GM12865 (cell line): ENCODE measurements around the gene XXYLT1.

Experiments
- DNase-seq: peaks from one replicate; pipeline ENCODE4 v3.0.0; 2010; ENCODE audit warnings: low read depth
- H3K4me3 ChIP-seq: 2 replicates; pipeline ENCODE4 v1.5.1; 2011; ENCODE audit warnings: mild to moderate bottlenecking, low read depth, low read length, control low read depth
- TF ChIP-seq, protein P1 (sequence below): IDR thresholded peaks from 2 replicates; pipeline ENCODE4 v1.5.1; 2011; ENCODE audit warnings: low read length, control low read depth, low read depth, inconsistent platforms; ENCODE audit not compliant: insufficient read depth; ENCODE audit errors: missing control alignments

The XXYLT1 gene

DNA sequence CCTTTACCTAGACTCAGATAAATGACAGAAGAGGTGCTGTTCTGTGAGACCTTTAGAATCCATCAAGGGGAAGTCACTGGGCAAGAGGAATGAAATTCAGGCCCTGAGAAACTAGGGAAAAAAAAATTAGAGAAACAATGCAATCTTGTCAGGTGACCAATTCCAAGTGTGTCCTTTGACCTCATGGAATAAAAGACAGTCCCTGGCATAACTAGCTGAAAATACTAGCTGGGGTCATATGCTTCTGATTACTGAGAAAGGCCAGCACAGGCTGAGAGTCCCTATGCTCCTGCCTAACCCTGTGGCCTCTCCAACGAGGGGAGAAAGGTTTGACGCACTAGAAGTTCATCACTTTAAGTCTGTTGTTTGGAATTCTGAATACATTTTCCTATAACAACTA is 167.3 kb downstream of the XXYLT1 start:
- DNase-seq = no peak
- TF ChIP-seq, protein P1, sequence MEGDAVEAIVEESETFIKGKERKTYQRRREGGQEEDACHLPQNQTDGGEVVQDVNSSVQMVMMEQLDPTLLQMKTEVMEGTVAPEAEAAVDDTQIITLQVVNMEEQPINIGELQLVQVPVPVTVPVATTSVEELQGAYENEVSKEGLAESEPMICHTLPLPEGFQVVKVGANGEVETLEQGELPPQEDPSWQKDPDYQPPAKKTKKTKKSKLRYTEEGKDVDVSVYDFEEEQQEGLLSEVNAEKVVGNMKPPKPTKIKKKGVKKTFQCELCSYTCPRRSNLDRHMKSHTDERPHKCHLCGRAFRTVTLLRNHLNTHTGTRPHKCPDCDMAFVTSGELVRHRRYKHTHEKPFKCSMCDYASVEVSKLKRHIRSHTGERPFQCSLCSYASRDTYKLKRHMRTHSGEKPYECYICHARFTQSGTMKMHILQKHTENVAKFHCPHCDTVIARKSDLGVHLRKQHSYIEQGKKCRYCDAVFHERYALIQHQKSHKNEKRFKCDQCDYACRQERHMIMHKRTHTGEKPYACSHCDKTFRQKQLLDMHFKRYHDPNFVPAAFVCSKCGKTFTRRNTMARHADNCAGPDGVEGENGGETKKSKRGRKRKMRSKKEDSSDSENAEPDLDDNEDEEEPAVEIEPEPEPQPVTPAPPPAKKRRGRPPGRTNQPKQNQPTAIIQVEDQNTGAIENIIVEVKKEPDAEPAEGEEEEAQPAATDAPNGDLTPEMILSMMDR = no peak
- no peak overlapping the region for H3K4me3 ChIP-seq

DNA sequence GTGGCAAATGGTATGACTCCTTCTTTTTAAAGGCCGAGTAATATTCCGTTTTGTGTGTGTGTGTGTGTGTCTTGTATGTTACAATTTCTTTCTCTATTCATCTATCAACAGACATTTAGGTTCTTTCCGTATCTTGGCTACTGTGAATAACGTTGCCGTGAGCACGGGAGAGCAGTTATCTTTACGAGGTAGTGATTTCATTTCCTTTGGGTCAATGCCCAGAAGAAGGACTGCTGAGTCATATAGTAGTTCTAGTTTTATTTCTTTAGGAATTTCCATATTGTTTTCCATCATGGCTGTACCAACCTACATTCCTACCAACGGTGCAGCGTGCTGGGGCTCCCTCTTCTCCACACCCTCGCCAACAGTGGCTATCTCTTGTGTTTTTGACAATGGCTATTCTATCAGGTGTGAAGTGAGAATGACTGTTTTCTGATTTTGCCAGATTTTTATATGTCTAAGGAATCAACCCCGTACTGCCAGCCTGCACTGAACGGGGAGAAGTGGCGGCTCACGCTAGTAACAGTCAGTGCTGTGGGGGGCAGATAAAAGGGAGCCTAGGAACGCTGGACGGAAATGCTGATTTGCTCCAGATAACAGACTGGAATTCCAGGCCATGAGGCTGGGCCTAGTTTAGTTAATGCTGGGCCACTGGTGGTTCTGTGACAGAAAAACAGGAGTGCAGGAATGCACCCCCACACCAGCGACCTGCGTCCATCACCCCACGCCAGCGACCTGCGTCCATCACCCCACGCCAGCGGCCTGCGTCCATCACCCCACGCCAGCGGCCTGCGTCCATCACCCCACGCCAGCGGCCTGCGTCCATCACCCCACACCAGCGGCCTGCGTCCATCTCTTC is 168.1 kb downstream of the XXYLT1 start:
- DNase-seq = no peak
- TF ChIP-seq, protein P1 = no peak

DNA sequence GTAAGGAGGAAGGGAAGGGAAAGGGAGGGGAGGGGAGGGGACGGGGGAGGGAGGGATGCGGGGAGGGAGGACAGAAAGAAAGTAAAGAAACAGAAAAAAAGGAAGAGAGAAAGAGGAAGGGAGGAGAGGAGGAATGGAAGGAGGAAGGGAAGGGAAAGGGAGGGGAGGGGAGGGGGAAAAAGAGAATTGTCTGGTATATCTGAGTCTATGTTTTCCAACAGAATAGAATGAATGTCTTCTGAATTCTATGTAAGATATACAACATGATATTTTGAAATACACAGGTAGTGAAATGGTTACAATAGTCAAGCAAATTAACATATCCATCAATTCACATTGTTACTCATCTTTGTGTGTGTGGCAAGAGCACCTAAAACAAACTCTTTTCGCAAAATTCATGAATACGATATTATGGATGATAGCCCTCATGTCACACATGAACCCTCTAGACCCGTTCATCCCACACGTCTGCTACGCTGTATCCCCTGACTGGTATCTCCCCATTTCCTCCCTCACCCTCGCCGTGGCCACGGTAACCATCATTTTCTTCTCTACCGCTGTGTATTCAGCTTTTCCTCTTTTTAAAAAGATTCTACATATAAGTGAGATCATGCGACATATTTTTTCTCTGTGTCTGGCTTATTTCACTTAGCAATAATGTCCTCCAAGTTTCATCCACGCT is 168.9 kb downstream of the XXYLT1 start:
- DNase-seq = no peak
- TF ChIP-seq, protein P1 = no peak
- no peak overlapping the region for H3K4me3 ChIP-seq

More for the DNA sequence above, 168.1 kb downstream of the XXYLT1 start:
- no peak overlapping the region for H3K4me3 ChIP-seq

DNA sequence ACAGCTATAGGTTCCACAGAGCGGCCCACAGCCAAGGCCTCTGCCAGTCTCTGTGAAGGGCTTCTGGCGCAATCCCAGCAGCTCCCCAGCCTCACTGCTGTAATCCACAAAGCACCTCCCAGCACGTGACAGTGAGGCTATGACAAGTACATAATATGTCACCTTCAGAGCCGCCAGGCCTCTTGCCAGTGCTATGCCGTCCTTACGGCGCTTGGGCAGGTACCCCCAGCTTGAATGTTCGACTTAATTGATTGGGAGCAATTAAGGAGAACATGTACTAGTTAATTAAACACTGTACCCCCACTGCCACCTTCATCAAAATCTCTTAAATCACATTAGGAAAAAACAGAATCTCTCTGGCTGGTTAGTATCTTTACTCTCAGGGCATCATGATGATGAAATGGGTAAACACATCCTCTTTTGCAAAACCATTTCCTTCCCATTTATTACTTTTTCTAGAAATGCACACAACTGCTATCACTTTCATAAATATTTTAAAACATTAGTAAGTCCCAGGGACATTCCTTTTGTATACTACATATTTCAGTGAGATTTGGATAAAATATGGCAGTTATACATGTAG is 169.9 kb downstream of the XXYLT1 start:
- TF ChIP-seq, protein P1 = no peak
- no peak overlapping the region for H3K4me3 ChIP-seq
- DNase-seq = peak; percentile 25

DNA sequence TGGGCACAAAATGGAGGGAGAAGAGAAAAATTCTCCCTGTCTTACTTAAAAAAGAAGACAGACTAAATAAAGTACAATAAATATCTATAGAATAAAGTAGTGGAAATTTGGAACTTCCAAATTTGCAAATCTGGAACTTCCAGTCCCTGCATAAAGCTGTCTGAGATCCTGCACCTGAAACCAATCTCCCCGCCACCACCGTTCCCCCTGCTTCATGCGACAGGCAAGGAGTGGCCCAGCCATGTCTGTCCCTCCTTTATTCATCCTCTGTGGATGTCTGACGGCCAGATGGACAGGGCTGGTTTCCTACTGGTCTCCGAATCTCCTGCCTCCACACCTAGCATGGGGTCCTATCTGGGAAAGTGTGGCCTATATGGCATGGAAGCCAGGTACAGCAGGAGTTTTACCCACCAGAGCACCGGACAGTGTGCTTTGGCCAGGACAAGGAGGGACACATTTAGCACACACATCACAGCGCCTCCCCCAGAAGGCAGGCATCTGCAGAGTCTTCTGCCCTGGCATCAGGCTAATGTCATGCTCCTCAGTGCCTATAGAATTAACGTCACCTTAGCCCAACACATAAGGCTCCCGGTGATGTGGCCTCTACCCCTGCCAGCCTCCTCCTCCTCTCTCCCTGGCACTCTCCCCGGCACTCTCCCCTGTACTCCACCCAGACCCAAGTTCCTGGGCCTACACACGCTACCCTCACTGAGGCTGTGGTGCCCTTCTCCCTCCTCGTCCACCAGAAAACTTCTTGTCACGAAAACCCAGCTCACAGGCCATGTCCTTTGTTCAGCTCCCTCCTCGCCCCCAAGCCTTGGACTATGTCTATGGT is 170.8 kb downstream of the XXYLT1 start:
- no peak overlapping the region for H3K4me3 ChIP-seq
- TF ChIP-seq, protein P1 = no peak
- no peak for DNase-seq

DNA sequence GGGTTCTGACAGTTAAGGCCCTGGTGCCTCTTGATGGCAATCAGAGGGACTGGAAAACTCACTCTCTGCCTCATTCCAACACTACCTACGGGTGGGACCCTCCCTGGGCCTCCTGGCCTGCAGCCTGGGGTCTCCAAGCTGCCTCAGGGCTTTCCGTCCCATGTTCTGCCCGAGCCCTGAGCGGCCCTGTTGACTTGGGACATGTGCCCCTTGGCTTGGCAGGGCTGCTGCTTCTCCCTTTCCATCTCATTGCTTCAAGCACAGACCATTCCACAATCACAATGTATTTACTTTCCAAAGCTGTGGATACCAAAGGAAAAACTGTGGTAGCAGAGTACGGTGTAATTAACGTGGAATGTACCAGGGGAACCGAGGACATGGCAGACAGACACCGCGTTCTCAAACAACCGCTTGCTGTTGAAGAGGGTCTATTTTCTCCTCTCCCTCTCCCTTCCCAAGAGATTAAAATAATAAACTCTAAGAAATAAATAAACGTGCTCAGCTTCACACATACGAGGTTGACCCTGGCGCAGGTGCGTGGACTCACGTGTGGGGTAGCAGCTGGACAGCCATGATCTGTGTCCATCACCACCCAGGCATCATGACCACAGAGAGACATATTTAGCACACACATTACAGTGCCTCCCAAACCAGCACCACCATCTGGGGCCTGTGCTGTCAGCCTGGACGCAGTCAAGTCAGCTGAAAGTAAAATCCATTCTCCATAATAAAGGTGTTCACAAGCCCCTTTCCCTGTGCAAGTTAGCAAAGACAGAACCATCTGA is 172.0 kb downstream of the XXYLT1 start:
- TF ChIP-seq, protein P1 = no peak
- DNase-seq = no peak
- H3K4me3 ChIP-seq = no peak overlapping the region
